H1 (cell line): ENCODE data around the gene GAK. TPM values are rescaled to one million over a fixed set of nuclear protein-coding genes. Genes with fewer than 3 reads are reported as not detected.

Experiments
- BCL11A ChIP-seq, 2 experiments: IDR thresholded peaks; one replicate each; pipeline ENCODE4 v1.6.1; 2011; ENCODE audit warnings: low read depth in 2 of 2, low read length in 2 of 2, mild to moderate bottlenecking in 2 of 2
- FOSL1 ChIP-seq: IDR thresholded peaks from 2 replicates; pipeline ENCODE4 v1.6.1; 2011; ENCODE audit warnings: mild to moderate bottlenecking, low read depth, low read length, moderate library complexity; ENCODE audit not compliant: insufficient read depth
- KDM5A ChIP-seq: fragments of 200-600 bp; IDR thresholded peaks from 2 replicates; pipeline ENCODE4 v1.7.1; 2012; ENCODE audit warnings: mild to moderate bottlenecking, low read length, inconsistent platforms, mixed read lengths
- polyA plus RNA-seq, 7 experiments: library from polyadenylated mRNA; depleted of rRNA in 3 of 7; stranded (reverse) in 5 of 7; unstranded in 2 of 7; fragments of >200 nt in 5 of 7; fragments of 200-250 nt in 2 of 7; gene quantifications; 1 replicate in 5 of 7; 2 replicates in 1 of 7; 4 replicates in 1 of 7; pipeline versions ENCODE4 v1.2.1 to v1.2.3, GENCODE V29; 2011 to 2013; ENCODE audit warnings: missing spikeins in 2 of 7, mixed read lengths in 2 of 7
- total RNA-seq: library from RNA; stranded (reverse); fragmentation: NEBNext Ultra II Directional; extraction: Animal tissue kit (Norgen Biotek cat#: 25700); gene quantifications from 2 replicates; pipeline ENCODE4 v1.2.1, GENCODE V29; 2021

Gene GAK
- total and polyA plus RNA-seq, 2 of the 8 experiments (the other 6 are each of a cell fraction or from before 2014, with no cell fraction given), result 31.5 to 70.8 TPM

- TF ChIP-seq KDM5A (no peak), BCL11A (IDR thresholded peaks at IDR 0.05; ENCODE audit: low read depth in 2 of 2, low read length in 2 of 2) (no peak), FOSL1 (no peak)
Measured at GRCh38 chr4:898869-899555, 33.1 kb downstream of the GAK start (continued).
